BJ (cell line): ENCODE results near the gene NRCAM. TPM values are rescaled to one million over a fixed set of nuclear protein-coding genes. Genes with fewer than 3 reads are reported as not detected.

Experiments used
- CTCF ChIA-PET: fragments of 350-600 bp; formaldehyde crosslinking; extraction: SDS; loops from one replicate; lab custom pipeline; 2021; ENCODE audit warnings: antibody characterized with exemption, inconsistent platforms; lab: Yijun Ruan, JAX
- POLR2A ChIA-PET: fragments of 300-600 bp; sonication (Branson Sonifier 250); formaldehyde crosslinking; extraction: SDS; loops from one replicate; lab custom pipeline; 2021; ENCODE audit warnings: antibody characterized with exemption; lab: Charles Lee
- DNase-seq: peaks from one replicate; pipeline ENCODE4 v3.0.0-alpha.2; 2011; ENCODE audit warnings: low read depth
- H3K27me3 ChIP-seq: 2 replicates; pipeline ENCODE4 v1.6.0; 2011; ENCODE audit warnings: low read length; ENCODE audit not compliant: control insufficient read depth, insufficient read depth
- H3K36me3 ChIP-seq: 2 replicates; pipeline ENCODE4 v1.5.1; 2011; ENCODE audit warnings: low read length; ENCODE audit not compliant: control insufficient read depth, insufficient read depth
- H3K4me3 ChIP-seq: 2 replicates; pipeline ENCODE4 v1.5.1; 2011; ENCODE audit warnings: low read depth, mild to moderate bottlenecking, control low read depth, low read length
- polyA plus RNA-seq: library from polyadenylated mRNA; depleted of rRNA; stranded (reverse); fragments of >200 nt; gene quantifications from 2 replicates; pipeline ENCODE4 v1.2.3, GENCODE V29; 2011
- TF ChIP-seq, protein P1 (sequence below): IDR thresholded peaks from 2 replicates; pipeline ENCODE4 v1.5.1; 2011; ENCODE audit warnings: low read depth, mild to moderate bottlenecking, control low read depth, inconsistent platforms, low read length, moderate library complexity; ENCODE audit not compliant: insufficient read depth

NRCAM gene
- polyA plus RNA-seq, 1 experiment, result 1.1 TPM

DNA sequence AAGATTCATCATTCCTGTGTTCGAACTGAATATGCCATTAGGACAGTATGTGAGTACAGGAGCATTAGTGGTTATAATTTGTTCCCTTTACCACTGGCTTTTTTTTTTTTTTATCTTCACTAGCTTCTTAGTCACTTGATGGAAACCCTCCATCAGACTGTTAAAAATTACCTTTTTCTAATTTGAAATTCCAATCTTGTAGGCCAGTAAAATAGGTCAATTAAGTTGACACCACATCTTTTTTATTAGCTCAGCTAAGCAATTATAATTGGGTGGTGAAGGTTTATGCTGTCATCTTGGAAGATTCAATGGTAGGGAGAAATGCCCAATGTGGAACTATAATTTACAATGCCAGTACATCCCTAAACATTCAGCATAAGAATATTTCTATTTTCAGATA, 6.1 kb downstream of the NRCAM start:
- Histone ChIP-seq H3K4me3 (no peak overlapping the region), H3K36me3 (no peaks in the 10 kb centered on the region), H3K27me3 (peaks cover 16% of the 10 kb centered on the region)
- POLR2A ChIA-PET, result no interaction called here
- TF ChIP-seq, protein P1, sequence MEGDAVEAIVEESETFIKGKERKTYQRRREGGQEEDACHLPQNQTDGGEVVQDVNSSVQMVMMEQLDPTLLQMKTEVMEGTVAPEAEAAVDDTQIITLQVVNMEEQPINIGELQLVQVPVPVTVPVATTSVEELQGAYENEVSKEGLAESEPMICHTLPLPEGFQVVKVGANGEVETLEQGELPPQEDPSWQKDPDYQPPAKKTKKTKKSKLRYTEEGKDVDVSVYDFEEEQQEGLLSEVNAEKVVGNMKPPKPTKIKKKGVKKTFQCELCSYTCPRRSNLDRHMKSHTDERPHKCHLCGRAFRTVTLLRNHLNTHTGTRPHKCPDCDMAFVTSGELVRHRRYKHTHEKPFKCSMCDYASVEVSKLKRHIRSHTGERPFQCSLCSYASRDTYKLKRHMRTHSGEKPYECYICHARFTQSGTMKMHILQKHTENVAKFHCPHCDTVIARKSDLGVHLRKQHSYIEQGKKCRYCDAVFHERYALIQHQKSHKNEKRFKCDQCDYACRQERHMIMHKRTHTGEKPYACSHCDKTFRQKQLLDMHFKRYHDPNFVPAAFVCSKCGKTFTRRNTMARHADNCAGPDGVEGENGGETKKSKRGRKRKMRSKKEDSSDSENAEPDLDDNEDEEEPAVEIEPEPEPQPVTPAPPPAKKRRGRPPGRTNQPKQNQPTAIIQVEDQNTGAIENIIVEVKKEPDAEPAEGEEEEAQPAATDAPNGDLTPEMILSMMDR, result no peak
- CTCF ChIA-PET, result interaction anchor here (1.1 kb wide), 1 partner anchor 14 kb away, joined by 3 read pairs; no protein-coding TSS in a partner anchor
- DNase-seq, result no peak

DNA sequence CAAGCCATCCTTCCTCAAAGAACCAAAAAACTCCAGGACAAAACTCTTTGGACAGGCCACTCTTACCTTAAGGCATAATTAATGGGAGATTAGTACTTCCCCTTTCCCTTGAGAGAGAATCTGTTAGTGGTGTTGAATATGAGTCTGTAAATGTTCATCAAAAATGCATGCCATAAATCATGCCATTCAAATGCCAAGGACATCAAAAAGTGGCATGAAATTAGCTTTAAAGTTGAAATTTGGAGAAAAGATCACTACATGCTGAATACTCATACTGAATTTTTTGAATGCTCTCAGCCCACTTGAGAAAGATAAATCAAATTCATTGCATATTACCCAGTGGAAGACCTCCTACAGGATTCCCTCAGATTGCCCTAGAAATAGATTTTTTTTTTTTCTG, 6.7 kb downstream of the NRCAM start:
- TF ChIP-seq, protein P1, result no peak
- CTCF ChIA-PET, result interaction anchor here (0.7 kb wide), 1 partner anchor 123 kb away, joined by 3 read pairs; no protein-coding TSS in a partner anchor
- no peak for DNase-seq

DNA sequence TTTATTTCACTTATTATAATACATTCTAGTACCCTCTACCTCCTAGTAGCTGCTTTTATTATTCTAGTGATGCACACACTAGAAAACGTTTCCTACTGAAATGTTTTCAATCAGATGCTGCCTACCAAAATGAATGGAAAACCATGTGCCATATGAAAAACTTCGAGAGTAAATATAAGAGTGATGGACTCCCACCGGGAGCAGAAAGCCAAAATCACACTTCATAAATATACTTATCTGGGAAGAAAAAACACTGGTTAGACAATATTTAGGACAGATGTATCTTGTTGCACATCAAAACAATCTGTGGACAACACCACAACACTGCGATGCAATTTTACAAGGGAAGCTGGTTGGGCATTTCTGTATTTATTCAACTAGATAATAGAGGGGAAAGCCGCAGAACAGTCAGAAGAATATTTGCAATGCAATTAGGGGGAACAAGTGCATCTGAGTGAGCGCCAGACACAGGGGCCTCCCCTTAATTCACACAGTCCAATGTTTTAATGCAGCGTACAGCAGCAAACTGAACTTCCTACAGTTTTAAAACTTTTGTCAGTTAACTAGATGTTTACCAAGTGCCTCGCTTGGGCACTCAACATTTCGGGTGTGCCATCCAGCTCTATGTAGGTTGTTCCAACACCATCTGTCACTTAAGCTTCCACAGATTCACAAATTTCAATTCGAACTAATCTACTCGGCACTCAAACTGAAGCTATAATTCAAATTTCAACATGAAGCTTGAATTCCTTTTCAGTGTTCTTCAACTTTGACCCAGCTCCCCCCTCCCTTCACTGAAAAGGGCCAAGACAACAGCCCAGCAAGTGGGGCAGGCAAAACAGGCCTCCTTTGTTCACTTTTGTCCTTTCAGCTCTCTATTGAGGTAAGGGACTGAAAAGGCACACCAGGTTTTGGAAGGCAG, 7.4 kb downstream of the NRCAM start:
- TF ChIP-seq, protein P1, result no peak
- ChIA-PET CTCF (interaction anchor here (0.7 kb wide), 1 partner anchor 122 kb away, joined by 3 read pairs; no protein-coding TSS in a partner anchor), POLR2A (no interaction called here)
- H3K4me3 ChIP-seq, result no peak overlapping the region
- DNase-seq, result no peak
- H3K36me3 ChIP-seq, result no peaks in the 10 kb centered on the region
- H3K27me3 ChIP-seq, result peaks cover 7% of the 10 kb centered on the region

More for the DNA sequence above, 6.7 kb downstream of the NRCAM start:
- H3K36me3 ChIP-seq, result no peaks in the 10 kb centered on the region
- POLR2A ChIA-PET, result no interaction called here
- H3K27me3 ChIP-seq, result peaks cover 13% of the 10 kb centered on the region
- no peak overlapping the region for H3K4me3 ChIP-seq

DNA sequence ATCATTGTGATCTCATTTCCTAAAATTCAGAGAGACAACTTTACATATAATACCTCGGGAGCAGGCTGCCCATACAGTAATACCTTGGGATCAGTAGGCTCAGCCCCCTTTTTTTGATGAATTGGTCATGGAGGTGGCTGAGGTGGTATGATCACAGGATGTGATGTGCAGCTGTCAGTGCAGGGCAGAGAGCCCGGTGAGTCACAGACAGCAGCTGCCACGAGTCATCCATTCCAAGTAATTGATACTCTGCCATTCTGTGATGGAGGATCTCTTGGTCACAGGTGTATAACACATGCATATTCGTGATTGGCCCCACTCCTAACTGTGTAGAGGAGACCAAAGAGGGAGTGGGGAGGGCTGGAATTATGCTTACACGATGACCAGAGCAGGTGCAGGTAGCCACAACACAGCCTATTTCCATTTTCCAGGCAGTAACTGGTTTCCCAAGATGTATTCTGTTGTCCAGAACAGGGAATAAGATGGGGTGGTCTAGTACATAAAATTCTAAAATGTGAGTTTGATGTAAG, 14.1 kb downstream of the NRCAM start:
- no peak for DNase-seq

More for the DNA sequence above, 14.1 kb downstream of the NRCAM start:
- ChIA-PET POLR2A (no interaction called here), CTCF (interaction anchor here (0.5 to 4.8 kb wide), 4 partner anchors 11 to 55 kb away, joined by 3 to 21 read pairs (median 4); no protein-coding TSS in a partner anchor)
- Histone ChIP-seq H3K36me3 (no peaks in the 10 kb centered on the region), H3K4me3 (no peak overlapping the region), H3K27me3 (no peaks in the 10 kb centered on the region)
- TF ChIP-seq, protein P1, result no peak
